Measurements from ENCODE around the gene GALNT10. TPM values are rescaled to one million over a fixed set of nuclear protein-coding genes. Genes with fewer than 3 reads are reported as not detected.

GALNT10 gene
- total RNA-seq, 1 experiment from 2014 or later, result 33.2 TPM

DNA sequence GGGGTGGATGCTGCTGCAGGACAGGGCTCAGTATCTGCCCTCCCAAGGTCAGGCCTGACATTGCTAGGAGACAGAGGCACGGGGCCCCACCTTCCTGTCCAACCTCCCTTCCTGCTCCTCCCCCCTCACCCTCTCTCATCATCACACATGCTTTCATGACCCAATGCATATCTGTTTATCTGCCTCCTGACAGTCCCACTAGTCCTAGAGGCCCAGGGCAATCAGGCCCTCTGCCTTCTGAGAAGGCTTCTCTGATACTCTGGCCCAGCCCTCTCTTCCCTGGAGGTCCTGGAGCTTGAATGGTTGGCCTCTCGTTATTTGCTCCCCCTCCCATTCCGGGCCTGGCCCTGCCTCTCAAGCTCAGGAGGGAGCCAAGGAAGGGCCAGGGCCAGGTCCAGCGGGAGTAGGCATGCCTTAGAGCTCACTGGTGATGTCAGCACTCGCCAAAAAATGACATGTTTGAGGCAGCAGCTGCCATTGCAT lies 164.6 kb downstream of the GALNT10 start:
- DNase-seq (ENCODE audit: low spot score), result no peak

- no peak for DNase-seq (ENCODE audit: low spot score)
Measured at GRCh38 chr5:154356020-154356655, 165.6 kb downstream of the GALNT10 start.

- DNase-seq (ENCODE audit: low spot score), result no peak
Measured at GRCh38 chr5:154356958-154357357, 166.4 kb downstream of the GALNT10 start.

DNA sequence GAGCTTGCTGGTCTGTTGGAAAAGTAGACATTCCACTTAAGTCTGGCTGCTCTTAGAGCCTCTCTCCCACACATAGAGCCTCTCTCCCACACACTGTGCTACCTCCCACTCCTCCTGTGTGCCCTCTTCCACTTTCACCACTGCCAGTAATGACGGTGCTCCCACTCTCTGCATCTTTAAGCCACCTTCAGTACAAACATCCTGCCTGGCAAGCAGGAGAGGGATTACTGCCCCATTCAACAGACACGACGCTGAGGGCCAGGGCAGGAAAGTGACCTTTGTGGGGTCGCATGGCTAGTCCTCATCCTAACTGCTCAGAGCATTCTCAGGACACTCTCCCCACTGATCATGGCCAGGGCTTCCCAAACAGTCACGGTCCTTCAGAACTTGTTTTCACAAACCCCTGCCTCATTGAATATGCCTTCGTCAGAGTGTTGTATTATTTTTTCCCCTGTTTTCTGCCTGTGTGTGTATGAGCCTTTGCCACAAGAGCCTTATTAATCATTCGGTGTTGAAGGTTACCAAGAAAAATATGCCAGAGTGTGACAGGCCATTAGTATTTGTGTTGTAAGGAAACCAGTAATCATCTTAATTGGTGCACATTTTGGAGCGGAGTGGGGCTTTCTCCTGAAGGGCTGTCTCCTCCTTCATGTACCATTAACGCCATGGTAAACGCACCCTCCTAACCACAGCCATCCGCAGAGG lies 168.1 kb downstream of the GALNT10 start:
- DNase-seq (ENCODE audit: low spot score), result no peak

DNA sequence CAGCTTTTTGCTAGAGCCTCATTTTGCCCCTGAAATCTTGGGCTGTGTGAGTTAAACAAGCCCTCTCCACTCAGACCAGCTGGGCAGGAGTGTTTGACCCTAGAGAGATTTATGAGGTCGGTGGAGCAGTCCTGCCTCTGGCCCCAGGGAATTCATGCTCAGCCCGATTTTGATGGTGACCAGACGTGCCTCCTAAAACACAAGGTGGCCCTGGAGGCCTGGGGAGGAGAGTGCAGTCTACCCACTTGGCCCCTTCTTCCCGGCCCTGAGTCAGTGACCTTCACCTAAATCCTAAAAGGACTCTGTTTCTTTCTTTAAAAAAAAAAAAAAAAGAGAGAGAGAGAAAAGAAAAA lies 168.7 kb downstream of the GALNT10 start:
- DNase-seq (ENCODE audit: low spot score), result no peak

- peak; percentile 53 for DNase-seq (ENCODE audit: low spot score)
Measured at GRCh38 chr5:154360241-154360640, 169.7 kb downstream of the GALNT10 start.

DNA sequence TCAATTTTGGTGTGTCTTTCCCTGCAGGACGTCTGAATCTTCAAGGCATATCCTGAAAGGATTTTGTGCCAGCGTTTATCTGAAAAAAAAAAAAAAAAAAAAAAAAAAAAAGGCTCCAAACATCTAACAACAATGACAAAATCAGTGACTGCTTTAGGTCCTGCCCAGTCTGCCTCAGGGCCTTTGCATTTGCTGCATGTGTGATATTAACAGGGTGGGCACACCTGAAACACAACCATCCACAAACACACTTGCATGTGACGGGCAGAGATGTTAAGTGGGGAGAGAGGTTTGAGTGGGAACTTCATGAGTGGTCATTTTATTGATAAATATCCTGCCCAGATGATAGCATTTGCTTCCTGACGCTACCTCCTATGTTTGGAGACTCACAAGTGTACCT lies 172.9 kb downstream of the GALNT10 start:
- DNase-seq (ENCODE audit: low spot score), result no peak

- no peak for DNase-seq (ENCODE audit: low spot score)
Measured at GRCh38 chr5:154364771-154365170, 174.2 kb downstream of the GALNT10 start.

DNA sequence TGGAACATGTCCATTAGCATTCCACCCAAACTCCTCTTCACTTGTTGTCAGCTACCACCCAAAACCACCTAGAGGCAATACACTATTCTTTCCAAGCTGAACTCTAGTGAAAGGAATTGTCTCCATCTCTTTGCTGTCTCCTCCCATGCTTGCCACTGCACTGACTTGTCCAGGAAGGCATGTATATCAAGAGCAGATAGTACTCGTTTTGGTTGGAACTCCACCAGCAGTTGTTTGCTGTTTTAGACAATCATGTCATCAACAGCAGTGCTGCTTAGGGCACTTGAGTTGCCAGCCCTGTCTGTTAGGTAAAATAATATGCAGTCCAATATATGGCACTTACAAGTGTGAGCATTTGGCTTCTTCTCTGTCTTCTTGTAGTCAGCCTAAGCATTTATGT lies 175.3 kb downstream of the GALNT10 start:
- DNase-seq (ENCODE audit: low spot score), result no peak

- DNase-seq (ENCODE audit: low spot score), result no peak
Measured at GRCh38 chr5:154366353-154366752, 175.8 kb downstream of the GALNT10 start.

- DNase-seq (ENCODE audit: low spot score), result no peak
Measured at GRCh38 chr5:154367101-154367500, 176.6 kb downstream of the GALNT10 start.

GRCh38 chr5:154368041-154368800 lies 177.7 kb downstream of the GALNT10 start:
- DNase-seq (ENCODE audit: low spot score), result peak; percentile 95

- DNase-seq (ENCODE audit: low spot score), result no peak
Measured at GRCh38 chr5:154369682-154370081, 179.1 kb downstream of the GALNT10 start.

GRCh38 chr5:154370119-154370518 lies 179.6 kb downstream of the GALNT10 start:
- no peak for DNase-seq (ENCODE audit: low spot score)

- no peak for DNase-seq (ENCODE audit: low spot score)
Measured at GRCh38 chr5:154370813-154371212, 180.3 kb downstream of the GALNT10 start.

- DNase-seq (ENCODE audit: low spot score), result peak; percentile 73
Measured at GRCh38 chr5:154371687-154372086, 181.2 kb downstream of the GALNT10 start.

- no peak for DNase-seq (ENCODE audit: low spot score)
Measured at GRCh38 chr5:154372661-154373060, 182.1 kb downstream of the GALNT10 start.

- no peak for DNase-seq (ENCODE audit: low spot score)
Measured at GRCh38 chr5:154373326-154373725, 182.8 kb downstream of the GALNT10 start.

GRCh38 chr5:154373729-154374179 lies 183.2 kb downstream of the GALNT10 start:
- no peak for DNase-seq (ENCODE audit: low spot score)

DNA sequence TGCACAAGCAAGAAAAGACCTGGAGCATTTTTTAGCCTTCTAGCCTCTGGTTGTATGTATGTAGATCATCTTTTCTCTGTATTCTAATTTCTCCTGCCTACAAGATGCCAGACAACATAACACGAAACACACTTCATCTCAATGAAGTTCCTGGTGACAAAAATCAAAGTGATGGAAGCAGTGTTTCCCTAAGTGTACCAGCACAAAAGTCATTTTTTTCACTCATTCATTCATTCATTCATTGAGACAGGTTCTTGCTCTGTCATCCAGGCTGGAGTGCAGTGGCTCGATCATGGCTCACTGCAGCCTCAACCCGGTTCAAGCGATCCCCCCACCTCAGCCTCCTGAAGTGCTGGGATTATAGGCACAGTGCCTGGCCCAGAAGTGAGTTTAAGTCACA lies 183.7 kb downstream of the GALNT10 start:
- no peak for DNase-seq (ENCODE audit: low spot score)

DNA sequence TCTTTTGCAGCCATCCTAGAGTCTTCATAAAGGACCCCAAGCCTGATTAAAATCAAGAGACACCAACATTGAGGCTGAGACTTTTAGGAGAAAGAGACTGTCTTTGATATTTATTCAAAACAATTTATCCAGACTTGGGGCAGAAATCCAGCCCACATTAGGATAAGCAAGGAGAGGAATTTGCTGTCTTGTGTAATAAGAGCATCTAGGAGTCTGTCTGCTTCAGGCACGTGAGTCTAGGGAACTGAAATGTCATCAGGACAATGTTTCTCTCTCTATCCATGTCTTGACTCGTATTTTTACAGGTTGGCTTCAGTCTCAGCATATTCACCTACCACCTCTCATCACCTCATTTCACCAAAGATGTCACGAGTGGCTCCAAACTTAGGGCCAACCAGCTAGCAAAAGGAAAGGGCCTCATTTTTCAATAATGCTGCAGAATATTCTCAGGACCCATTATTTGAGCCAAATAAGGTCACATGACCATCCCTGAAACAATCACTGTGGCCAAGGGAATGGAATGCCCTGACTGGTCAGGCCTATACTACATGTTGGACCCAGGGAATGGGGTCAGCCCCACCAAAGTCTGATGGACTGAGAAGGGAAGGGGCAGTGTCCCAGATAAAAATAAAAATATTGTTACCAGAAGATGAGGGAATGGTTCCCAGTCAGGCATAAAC lies 184.9 kb downstream of the GALNT10 start:
- DNase-seq (ENCODE audit: low spot score), result no peak

DNA sequence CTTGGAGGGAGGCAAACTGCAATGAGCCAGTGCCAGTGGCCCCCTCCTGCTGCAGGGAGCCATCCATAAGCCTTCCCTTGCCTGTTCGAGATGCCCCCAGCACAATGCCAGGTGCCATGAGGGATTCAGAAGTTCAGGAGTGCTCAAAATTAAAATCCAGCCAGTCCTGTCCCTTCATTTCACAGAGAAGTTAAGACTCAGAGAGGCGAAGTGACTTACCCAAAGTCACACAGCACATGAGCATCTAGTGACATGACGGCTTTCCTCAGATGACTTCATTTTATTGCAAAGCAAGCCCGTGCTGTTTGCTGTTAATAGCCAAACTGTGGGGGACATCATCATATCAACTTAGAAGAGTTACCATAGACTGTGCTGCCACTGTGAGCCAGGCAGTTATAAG lies 185.9 kb downstream of the GALNT10 start:
- DNase-seq (ENCODE audit: low spot score), result no peak

Data from H4 (cell line).